Neutrophil (primary cell): Measurements from ENCODE around the gene SPATA16.
"Not testable (repeated sequence)": the region's sequence is repeated elsewhere in the genome, so short reads cannot be mapped to it uniquely, and the experiment has no call there.

Source experiments
- H3K27ac ChIP-seq: fragments of 200-600 bp; sonication (generic); 2 replicates; pipeline ENCODE4 v1.5.1; 2016; ENCODE audit warnings: mild to moderate bottlenecking, moderate library complexity
- H3K27me3 ChIP-seq: fragments of 200-600 bp; sonication (generic); 2 replicates; pipeline ENCODE4 v1.6.0; 2016; ENCODE audit warnings: mild to moderate bottlenecking
- H3K36me3 ChIP-seq: fragments of 200-600 bp; sonication (generic); 2 replicates; pipeline ENCODE4 v1.5.1; 2017
- H3K4me1 ChIP-seq, 2 experiments: fragments of 200-600 bp in 1 of 2; sonication (generic) in 1 of 2; 1 replicate in 1 of 2; 2 replicates in 1 of 2; pipeline versions ENCODE4 v1.5.1 to v1.6.1; 2013 to 2016; ENCODE audit warnings: low read depth in 1 of 2, low read length in 1 of 2, mild to moderate bottlenecking in 1 of 2, moderate library complexity in 1 of 2; ENCODE audit not compliant: control insufficient read depth in 1 of 2, insufficient read depth in 1 of 2
- H3K4me3 ChIP-seq, 2 experiments: fragments of 200-600 bp in 1 of 2; sonication (generic) in 1 of 2; 1 replicate in 1 of 2; 2 replicates in 1 of 2; pipeline ENCODE4 v1.5.1; 2013 to 2016; ENCODE audit warnings: low read depth in 1 of 2, low read length in 1 of 2, mild to moderate bottlenecking in 1 of 2, moderate library complexity in 1 of 2
- H3K9me3 ChIP-seq: fragments of 200-600 bp; sonication (generic); 2 replicates; pipeline ENCODE4 v1.5.1; 2016
- CTCF ChIP-seq: fragments of 200-600 bp; sonication (generic); IDR thresholded peaks from 2 replicates; pipeline ENCODE4 v1.5.1; 2016; ENCODE audit warnings: antibody characterized with exemption

The SPATA16 gene

GRCh38 chr3:172972067-172972466 is 169.0 kb downstream of the SPATA16 start:
- Histone ChIP-seq H3K36me3 (no peaks in the 10 kb centered on the region), H3K4me3 (no peak overlapping the region), H3K4me1 (no peaks in the 10 kb centered on the region), H3K9me3 (no peaks in the 10 kb centered on the region), H3K27ac (no peak overlapping the region), H3K27me3 (no peaks in the 10 kb centered on the region)
- no peak for TF ChIP-seq CTCF

GRCh38 chr3:172968646-172969045 is 172.4 kb downstream of the SPATA16 start:
- no peak overlapping the region for H3K4me3 ChIP-seq
- no peak for TF ChIP-seq CTCF
- no peaks in the 10 kb centered on the region for H3K27me3 ChIP-seq
- H3K4me1 ChIP-seq: no peaks in the 10 kb centered on the region
- no peak overlapping the region for H3K27ac ChIP-seq
- no peaks in the 10 kb centered on the region for H3K9me3 ChIP-seq
- no peaks in the 10 kb centered on the region for H3K36me3 ChIP-seq

- H3K4me1 ChIP-seq: no peaks in the 10 kb centered on the region
- TF ChIP-seq CTCF: no peak
- no peaks in the 10 kb centered on the region for H3K9me3 ChIP-seq
- H3K27ac ChIP-seq: no peak overlapping the region
- no peaks in the 10 kb centered on the region for H3K36me3 ChIP-seq
- no peak overlapping the region for H3K4me3 ChIP-seq
- H3K27me3 ChIP-seq: no peaks in the 10 kb centered on the region
These were observed 175.8 kb downstream of the SPATA16 start for GRCh38 chr3:172965256-172965655.

GRCh38 chr3:172960626-172961182 is 180.3 kb downstream of the SPATA16 start:
- not testable (repeated sequence) for H3K4me1 ChIP-seq, H3K36me3 ChIP-seq, H3K9me3 ChIP-seq, H3K27me3 ChIP-seq, H3K4me3 ChIP-seq, H3K27ac ChIP-seq

- no peaks in the 10 kb centered on the region for H3K4me1 ChIP-seq
- H3K27ac ChIP-seq: no peak overlapping the region
- H3K4me3 ChIP-seq: no peak overlapping the region
- TF ChIP-seq CTCF: no peak
- H3K9me3 ChIP-seq: no peaks in the 10 kb centered on the region
- no peaks in the 10 kb centered on the region for H3K27me3 ChIP-seq
- H3K36me3 ChIP-seq: no peaks in the 10 kb centered on the region
These were observed 182.5 kb downstream of the SPATA16 start for GRCh38 chr3:172958565-172958964.

- H3K27me3 ChIP-seq: no peaks in the 10 kb centered on the region
- H3K4me3 ChIP-seq: no peak overlapping the region
- no peak for TF ChIP-seq CTCF
- H3K36me3 ChIP-seq: no peaks in the 10 kb centered on the region
- H3K27ac ChIP-seq: no peak overlapping the region
- H3K4me1 ChIP-seq: no peaks in the 10 kb centered on the region
- H3K9me3 ChIP-seq: no peaks in the 10 kb centered on the region
These were observed 187.5 kb downstream of the SPATA16 start for GRCh38 chr3:172953571-172953970.
